ENCODE results near the gene DDX52. TPM values are rescaled to one million over a fixed set of nuclear protein-coding genes. Genes with fewer than 3 reads are reported as not detected.

Gene DDX52
- total and polyA plus RNA-seq, 9 of the 15 experiments (the other 6 are each of a cell fraction or from before 2014, with no cell fraction given), result 19.1 to 50.5 (median 34.8) TPM

- Histone ChIP-seq H3K9me3 (replicated peaks; ENCODE audit: control insufficient read depth, insufficient read depth, low read depth, low read length) (no peaks in the 10 kb centered on the region), H3K9ac (ENCODE audit: insufficient read depth in 1 of 2, low read depth in 2 of 2, low read length in 2 of 2) (no peak overlapping the region), H3K27ac (ENCODE audit: extremely low read depth, low read depth, low read length) (no peak overlapping the region), H2AFZ (ENCODE audit: low read depth, low read length) (no peak overlapping the region), H3K4me3 (no peak overlapping the region), H3K4me2 (ENCODE audit: insufficient read depth, low read length) (no peak overlapping the region), H3K9me1 (ENCODE audit: control insufficient read depth, insufficient read depth, low read length) (peaks cover 2% of the 10 kb centered on the region), H3K36me3 (ENCODE audit: control insufficient read depth, insufficient read depth, low read length) (no peaks in the 10 kb centered on the region), H3K4me1 (replicated peaks in 1 of 2; ENCODE audit: control insufficient read depth in 2 of 2, insufficient read depth in 2 of 2, low read length in 2 of 2) (no peaks in the 10 kb centered on the region), H3K79me2 (ENCODE audit: control insufficient read depth, insufficient read depth, low read length) (no peaks in the 10 kb centered on the region), H4K20me1 (replicated peaks; ENCODE audit: control insufficient read depth, insufficient read depth, low read length) (no peaks in the 10 kb centered on the region), H3K27me3 (ENCODE audit: control insufficient read depth in 2 of 2, insufficient read depth in 2 of 2, low read length in 2 of 2) (peaks cover 15 to 30% of the 10 kb centered on the region in 2 experiments)
- intact Hi-C loops (cut with micrococcal nuclease), result no loop called here
- in situ Hi-C loops (cut with MboI), result no loop called here
- no TSS peak for BruUV-seq (replicated peaks)
- ATAC-seq (no peak), FAIRE-seq (no peak), DNase-seq (ENCODE audit: extremely low read depth in 1 of 4, low spot score in 3 of 4) (no peak)
- WGBS (ENCODE audit: insufficient coverage, low coverage, missing lambda C conversion rate), result 0% methylated on average over 1 of the region's 1 CpG
- CTCF ChIA-PET (ENCODE audit: low intra/inter-chr PET ratio), result no interaction called here
- POLR2A ChIA-PET, result interaction anchor here (1.0 to 1.5 kb wide), 2 partner anchors 17 to 23 kb away, joined by 3 to 4 read pairs; no protein-coding TSS in a partner anchor
- TF ChIP-seq, protein P1, sequence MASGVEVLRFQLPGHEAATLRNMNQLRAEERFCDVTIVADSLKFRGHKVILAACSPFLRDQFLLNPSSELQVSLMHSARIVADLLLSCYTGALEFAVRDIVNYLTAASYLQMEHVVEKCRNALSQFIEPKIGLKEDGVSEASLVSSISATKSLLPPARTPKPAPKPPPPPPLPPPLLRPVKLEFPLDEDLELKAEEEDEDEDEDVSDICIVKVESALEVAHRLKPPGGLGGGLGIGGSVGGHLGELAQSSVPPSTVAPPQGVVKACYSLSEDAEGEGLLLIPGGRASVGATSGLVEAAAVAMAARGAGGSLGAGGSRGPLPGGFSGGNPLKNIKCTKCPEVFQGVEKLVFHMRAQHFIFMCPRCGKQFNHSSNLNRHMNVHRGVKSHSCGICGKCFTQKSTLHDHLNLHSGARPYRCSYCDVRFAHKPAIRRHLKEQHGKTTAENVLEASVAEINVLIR (CRISPR knock-in tag; IDR thresholded peaks at IDR 0.05), result no peak
- TF ChIP-seq ZNF583 (CRISPR knock-in tag; IDR thresholded peaks at IDR 0.05) (no peak), IRF9 (tag; IDR thresholded peaks at IDR 0.05) (no peak)
Observed at GRCh38 chr17:37661400-37662014, 18.3 kb upstream of the DDX52 start.

Measured in K562 (cell line).